Measurements from ENCODE around the gene GRM4. TPM values are rescaled to one million over a fixed set of nuclear protein-coding genes. Genes with fewer than 3 reads are reported as not detected.

The GRM4 gene
- total RNA-seq, 1 experiment from 2014 or later: not detected

DNA sequence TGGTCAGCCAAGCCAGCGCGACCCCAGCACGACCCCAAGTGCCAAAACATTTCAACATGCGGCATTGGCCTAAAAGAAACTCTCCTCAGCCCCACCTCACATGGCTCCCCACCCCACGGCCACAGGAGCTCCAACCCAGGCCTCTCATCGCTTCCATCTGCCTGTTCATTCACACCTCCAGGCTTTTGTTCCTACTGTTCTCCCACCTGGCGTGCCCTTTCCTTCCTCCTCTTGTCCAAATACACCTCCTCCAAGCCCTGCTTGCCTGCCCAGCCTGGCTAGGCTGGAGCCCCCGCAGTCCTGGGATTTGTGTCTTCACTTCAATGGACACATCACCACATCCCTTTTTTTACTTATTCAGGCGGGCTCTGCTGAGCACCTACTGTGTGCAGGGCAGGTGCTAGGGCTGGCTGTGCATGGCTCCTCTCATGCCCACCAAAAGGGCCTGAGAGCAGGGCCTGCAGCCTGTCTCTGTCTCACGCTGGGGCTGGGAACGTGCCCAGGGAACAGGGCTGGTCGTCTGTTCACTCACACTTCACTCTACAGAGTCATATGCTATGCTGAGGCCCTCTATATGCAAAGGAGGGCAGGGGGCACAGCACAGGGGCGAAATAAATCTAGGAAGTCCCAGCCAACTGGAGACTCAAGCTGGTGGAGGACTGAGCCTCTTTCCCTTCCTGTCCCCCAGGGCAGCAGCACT lies 61.1 kb downstream of the GRM4 start:
- ATAC-seq: no peak
- no peaks in the 10 kb centered on the region for H3K4me1 ChIP-seq (ENCODE audit: insufficient read depth, low read length)
- no peaks in the 10 kb centered on the region for H4K20me1 ChIP-seq (ENCODE audit: low read length)
- H3K9me3 ChIP-seq (ENCODE audit: low read length): no peaks in the 10 kb centered on the region
- no peak overlapping the region for H3K27ac ChIP-seq (ENCODE audit: low read length)
- no peak overlapping the region for H3K9ac ChIP-seq (ENCODE audit: low read length)
- H3K9me2 ChIP-seq (replicated peaks; ENCODE audit: low read length): no peaks in the 10 kb centered on the region
- TF ChIP-seq EZH2phosphoT487 (IDR thresholded peaks at IDR 0.05; ENCODE audit: borderline replicate concordance, low read length): no peak
- no TSS peak for BruUV-seq (replicated peaks)
- H3K79me2 ChIP-seq (ENCODE audit: low read length): no peaks in the 10 kb centered on the region
- no peaks in the 10 kb centered on the region for H3F3A ChIP-seq (ENCODE audit: low read length, unreplicated experiment)
- no peak overlapping the region for H3K4me3 ChIP-seq (ENCODE audit: low read length)
- 0 out of 2 replicates have a peak, but pooled peaks cover 5% of the 10 kb centered on the region for H3K27me3 ChIP-seq (ENCODE audit: low read length)
- DNase-seq: no peak
- ChIA-PET POLR2A (ENCODE audit: unreplicated experiment) (no interaction called here), CTCF (no interaction called here)
- intact Hi-C loops (cut with micrococcal nuclease): no loop called here
- H2AFZ ChIP-seq (ENCODE audit: low read length): no peak overlapping the region
- no peak overlapping the region for H3K4me2 ChIP-seq (ENCODE audit: low read length)
- no peaks in the 10 kb centered on the region for H3K36me3 ChIP-seq (ENCODE audit: low read depth, low read length)

DNA sequence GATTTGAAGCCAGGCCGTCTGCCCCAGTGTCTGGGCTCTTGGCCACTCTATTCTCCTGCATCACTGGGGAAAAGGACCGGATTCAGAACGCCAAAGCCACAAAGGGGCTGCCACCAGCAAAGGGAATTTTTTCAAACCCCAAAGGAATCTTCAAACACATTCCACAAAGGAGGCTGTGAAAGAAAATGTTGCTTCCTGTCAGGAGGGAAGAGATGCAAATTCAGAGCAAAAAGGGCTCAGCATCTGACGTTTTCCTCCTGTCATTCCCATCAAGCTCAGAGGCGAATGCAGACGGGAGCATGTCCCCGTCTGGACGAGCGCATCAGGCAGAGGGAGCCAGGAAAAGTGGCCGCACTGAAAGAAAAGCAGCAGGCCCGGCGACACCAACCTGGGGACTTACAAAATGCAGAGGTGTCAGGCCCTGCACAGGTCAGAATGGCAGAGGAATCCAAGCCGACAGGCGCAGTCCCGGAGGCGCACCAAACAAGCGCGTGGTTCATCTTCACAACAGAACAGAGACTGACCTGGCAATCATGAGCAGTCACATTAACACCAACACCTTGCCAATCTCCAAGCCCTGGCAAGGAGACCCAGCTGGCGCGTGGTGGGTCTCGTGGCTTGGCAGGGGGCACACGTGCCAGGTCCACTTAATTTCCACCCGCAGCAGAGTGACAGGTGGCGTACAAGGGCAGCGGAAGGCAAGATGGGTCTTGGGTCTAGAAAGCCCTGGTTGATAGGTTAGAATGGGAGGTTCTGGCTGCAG lies 62.8 kb downstream of the GRM4 start:
- TF ChIP-seq EZH2 (IDR thresholded peaks at IDR 0.05; ENCODE audit: low read length, unreplicated experiment) (no peak), EZH2phosphoT487 (IDR thresholded peaks at IDR 0.05; ENCODE audit: borderline replicate concordance, low read length) (no peak)
- TF ChIP-seq, protein P1, sequence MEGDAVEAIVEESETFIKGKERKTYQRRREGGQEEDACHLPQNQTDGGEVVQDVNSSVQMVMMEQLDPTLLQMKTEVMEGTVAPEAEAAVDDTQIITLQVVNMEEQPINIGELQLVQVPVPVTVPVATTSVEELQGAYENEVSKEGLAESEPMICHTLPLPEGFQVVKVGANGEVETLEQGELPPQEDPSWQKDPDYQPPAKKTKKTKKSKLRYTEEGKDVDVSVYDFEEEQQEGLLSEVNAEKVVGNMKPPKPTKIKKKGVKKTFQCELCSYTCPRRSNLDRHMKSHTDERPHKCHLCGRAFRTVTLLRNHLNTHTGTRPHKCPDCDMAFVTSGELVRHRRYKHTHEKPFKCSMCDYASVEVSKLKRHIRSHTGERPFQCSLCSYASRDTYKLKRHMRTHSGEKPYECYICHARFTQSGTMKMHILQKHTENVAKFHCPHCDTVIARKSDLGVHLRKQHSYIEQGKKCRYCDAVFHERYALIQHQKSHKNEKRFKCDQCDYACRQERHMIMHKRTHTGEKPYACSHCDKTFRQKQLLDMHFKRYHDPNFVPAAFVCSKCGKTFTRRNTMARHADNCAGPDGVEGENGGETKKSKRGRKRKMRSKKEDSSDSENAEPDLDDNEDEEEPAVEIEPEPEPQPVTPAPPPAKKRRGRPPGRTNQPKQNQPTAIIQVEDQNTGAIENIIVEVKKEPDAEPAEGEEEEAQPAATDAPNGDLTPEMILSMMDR (conservative IDR thresholded peaks at IDR 0.05; ENCODE audit: low read depth, low read length): no peak
- intact Hi-C loops (cut with micrococcal nuclease): no loop called here

DNA sequence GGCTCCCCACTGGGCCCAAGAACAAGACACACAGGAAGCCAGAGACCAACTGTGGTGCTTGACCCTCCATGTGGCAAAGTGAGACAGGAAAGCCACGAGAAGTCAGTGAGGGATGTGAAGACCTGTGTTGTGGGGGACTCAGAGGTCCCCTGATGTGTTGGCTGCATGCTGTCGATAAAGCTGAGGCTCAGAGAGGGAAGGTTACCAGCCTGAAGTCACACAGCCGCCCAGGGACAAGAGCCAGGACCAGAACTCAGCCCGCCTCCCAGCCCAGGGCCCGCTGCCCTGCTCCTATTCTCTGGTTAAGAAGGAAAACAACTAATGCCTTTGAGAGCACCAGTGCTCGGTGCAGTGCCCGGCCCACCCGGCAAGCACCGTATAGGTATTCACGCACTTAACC lies 63.5 kb downstream of the GRM4 start:
- Histone ChIP-seq H3K36me3 (ENCODE audit: low read depth, low read length) (no peaks in the 10 kb centered on the region), H3K27ac (ENCODE audit: low read length) (no peak overlapping the region), H3K27me3 (ENCODE audit: low read length) (0 out of 2 replicates have a peak, but pooled peaks cover 16% of the 10 kb centered on the region), H3K79me2 (ENCODE audit: low read length) (no peaks in the 10 kb centered on the region), H2AFZ (ENCODE audit: low read length) (no peak overlapping the region), H4K20me1 (ENCODE audit: low read length) (no peaks in the 10 kb centered on the region), H3K4me3 (ENCODE audit: low read length) (no peak overlapping the region), H3K9me3 (ENCODE audit: low read length) (no peaks in the 10 kb centered on the region), H3K9me2 (replicated peaks; ENCODE audit: low read length) (no peaks in the 10 kb centered on the region), H3K9ac (ENCODE audit: low read length) (no peak overlapping the region), H3K4me1 (ENCODE audit: insufficient read depth, low read length) (no peaks in the 10 kb centered on the region), H3K4me2 (ENCODE audit: low read length) (no peak overlapping the region), H3F3A (ENCODE audit: low read length, unreplicated experiment) (no peaks in the 10 kb centered on the region)
- TF ChIP-seq, protein P1 (conservative IDR thresholded peaks at IDR 0.05; ENCODE audit: low read depth, low read length): no peak
- no peak for TF ChIP-seq EZH2phosphoT487 (IDR thresholded peaks at IDR 0.05; ENCODE audit: borderline replicate concordance, low read length)
- no peak for TF ChIP-seq EZH2 (IDR thresholded peaks at IDR 0.05; ENCODE audit: low read length, unreplicated experiment)
- ATAC-seq: no peak
- ChIA-PET POLR2A (ENCODE audit: unreplicated experiment) (no interaction called here), CTCF (no interaction called here)
- intact Hi-C loops (cut with micrococcal nuclease): no loop called here
- no TSS peak for BruUV-seq (replicated peaks)
- no peak for DNase-seq

More for the DNA sequence above, 62.8 kb downstream of the GRM4 start:
- Histone ChIP-seq H3K9ac (ENCODE audit: low read length) (no peak overlapping the region), H3K9me3 (ENCODE audit: low read length) (no peaks in the 10 kb centered on the region), H3K36me3 (ENCODE audit: low read depth, low read length) (no peaks in the 10 kb centered on the region), H2AFZ (ENCODE audit: low read length) (no peak overlapping the region), H3K27me3 (ENCODE audit: low read length) (0 out of 2 replicates have a peak, but pooled peaks cover 11% of the 10 kb centered on the region), H3F3A (ENCODE audit: low read length, unreplicated experiment) (no peaks in the 10 kb centered on the region), H3K4me2 (ENCODE audit: low read length) (no peak overlapping the region), H3K4me3 (ENCODE audit: low read length) (no peak overlapping the region), H3K9me2 (replicated peaks; ENCODE audit: low read length) (no peaks in the 10 kb centered on the region), H3K79me2 (ENCODE audit: low read length) (no peaks in the 10 kb centered on the region), H3K27ac (ENCODE audit: low read length) (no peak overlapping the region), H3K4me1 (ENCODE audit: insufficient read depth, low read length) (no peaks in the 10 kb centered on the region), H4K20me1 (ENCODE audit: low read length) (no peaks in the 10 kb centered on the region)
- POLR2A ChIA-PET (ENCODE audit: unreplicated experiment): no interaction called here
- ATAC-seq: no peak
- DNase-seq: no peak
- CTCF ChIA-PET: no interaction called here
- BruUV-seq (replicated peaks): no TSS peak
